GM21619 (cell line): ENCODE results near the gene KCNJ1.

Source experiments
- ATAC-seq: cut with Tn5 transposase; IDR thresholded peaks from one replicate; pipeline ENCODE4 v1.9.1; 2021; ENCODE audit not compliant: unreplicated experiment

Gene KCNJ1

DNA sequence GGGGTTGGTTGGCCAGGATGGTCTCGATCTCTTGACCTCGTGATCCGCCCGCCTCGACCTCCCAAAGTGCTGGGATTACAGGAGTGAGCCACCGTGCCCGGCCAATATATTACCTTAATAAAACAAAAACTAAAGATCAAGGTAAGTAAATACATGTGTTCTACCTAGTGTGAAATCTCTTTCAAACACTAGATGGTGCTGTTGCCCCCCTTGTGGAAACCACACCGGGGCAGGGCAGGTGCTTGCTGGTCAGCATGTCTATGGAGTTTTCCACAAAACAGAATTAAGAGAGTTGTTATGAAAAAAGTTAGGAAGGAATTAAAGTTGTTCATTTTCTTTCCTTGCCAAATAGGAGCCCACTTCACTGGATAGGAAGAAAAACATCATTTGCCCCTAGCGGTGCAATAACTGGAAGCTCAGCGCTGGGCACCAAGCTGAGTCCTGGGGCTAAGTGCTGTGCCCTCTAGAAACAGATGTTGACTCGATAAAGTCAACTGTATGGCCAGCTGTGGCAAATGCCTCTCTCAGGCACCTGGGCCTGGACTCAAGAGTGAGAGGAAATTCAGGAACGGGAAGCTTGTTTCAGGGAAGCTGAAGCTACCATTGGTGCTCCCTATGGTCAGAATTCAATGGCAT is 17.7 kb upstream of the KCNJ1 start:
- ATAC-seq: peak; percentile 95

DNA sequence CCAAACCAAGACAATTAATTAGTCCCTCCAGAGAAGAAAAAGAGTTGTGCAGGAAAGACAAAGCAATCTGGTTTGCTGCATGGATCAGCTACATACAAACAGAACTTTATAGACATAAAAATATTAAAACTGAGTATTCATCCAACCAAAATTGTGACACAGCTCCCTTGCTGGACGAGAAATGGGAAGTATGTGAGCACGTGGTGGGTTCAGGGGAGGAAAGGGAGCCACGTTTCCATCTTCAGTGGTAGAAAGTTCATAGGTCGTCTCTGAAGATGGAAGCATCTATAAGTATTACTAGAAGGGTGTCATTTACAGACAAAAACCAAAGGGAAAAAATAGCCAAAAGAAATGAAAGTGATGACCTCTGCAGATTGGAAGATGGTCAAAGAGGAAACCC is 17.0 kb upstream of the KCNJ1 start:
- ATAC-seq: no peak

GRCh38 chr11:128882451-128882850 is 15.4 kb upstream of the KCNJ1 start:
- no peak for ATAC-seq

- ATAC-seq: no peak
Measured at GRCh38 chr11:128881221-128881620, 14.1 kb upstream of the KCNJ1 start.

DNA sequence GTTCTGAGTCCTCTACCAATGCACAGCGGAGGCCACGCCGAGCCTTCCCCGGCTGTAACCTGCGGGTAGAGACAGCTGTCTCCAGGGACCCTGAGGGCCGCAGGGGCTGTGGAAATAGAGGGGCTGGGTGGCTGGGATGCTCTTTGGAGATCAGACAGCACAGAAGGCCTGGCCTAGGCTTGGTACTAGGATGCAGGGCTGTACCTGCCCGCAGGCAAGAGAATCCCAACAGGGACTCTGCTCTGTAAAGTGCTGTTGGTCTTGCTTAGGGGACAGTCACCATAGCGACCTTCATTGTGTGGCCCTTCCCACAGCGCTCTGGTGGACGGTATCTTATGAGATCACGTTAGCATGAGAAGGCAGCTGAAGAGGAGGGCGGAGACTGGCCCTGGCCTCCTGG is 12.7 kb upstream of the KCNJ1 start:
- ATAC-seq: no peak

- no peak for ATAC-seq
Measured at GRCh38 chr11:128878455-128878854, 11.4 kb upstream of the KCNJ1 start.

- no peak for ATAC-seq
Measured at GRCh38 chr11:128877726-128878125, 10.6 kb upstream of the KCNJ1 start.

DNA sequence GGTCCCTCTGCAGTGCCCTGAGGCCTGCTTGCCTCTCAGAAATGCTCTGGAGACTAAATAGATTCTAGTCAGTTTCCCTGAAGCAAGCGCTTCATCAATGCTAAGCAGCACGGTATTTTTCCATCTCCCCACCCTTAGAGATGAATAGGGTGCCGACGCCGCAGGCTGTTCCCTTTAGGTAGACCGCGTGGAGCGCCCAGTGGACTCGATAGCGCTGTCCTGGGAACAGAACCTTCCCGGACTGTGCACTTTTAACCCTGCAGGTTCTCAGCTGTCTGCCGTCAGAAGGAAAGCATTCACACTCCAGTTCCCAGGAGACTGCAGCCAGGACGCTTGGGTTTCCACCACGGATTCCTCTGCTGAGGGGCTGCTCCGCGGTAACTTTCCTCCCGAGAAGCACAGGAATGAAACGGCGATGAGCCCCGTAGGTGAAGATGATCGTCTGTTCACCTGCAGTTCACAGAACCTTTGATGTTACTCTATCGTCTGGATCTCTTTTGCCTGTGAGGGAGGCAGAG is 9.1 kb upstream of the KCNJ1 start:
- no peak for ATAC-seq

GRCh38 chr11:128874427-128874826 is 7.3 kb upstream of the KCNJ1 start:
- no peak for ATAC-seq

- ATAC-seq: no peak
Measured at GRCh38 chr11:128872594-128872993, 5.5 kb upstream of the KCNJ1 start.

- no peak for ATAC-seq
Measured at GRCh38 chr11:128872094-128872493, 5.0 kb upstream of the KCNJ1 start.

DNA sequence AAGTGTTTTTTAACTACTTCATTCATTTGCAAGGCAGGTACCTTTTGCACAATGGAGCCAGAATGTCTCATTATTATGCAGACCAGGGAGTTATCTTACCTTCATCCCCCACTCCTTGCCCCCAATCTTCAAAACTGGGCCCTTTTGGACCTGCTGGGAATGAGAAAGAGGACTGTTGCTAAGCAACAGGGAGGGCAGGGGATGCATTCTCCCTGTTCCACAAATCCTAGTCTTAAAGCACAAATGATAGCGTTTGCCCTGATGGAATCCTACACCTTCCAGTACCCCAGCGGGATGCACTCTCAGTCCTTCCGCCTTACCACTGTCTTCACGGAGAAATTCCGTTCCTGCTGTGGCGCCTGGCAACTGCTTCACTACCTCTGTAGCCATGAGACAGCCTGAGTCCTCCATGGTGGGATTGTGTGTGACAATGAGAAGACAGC is 4.1 kb upstream of the KCNJ1 start:
- ATAC-seq: no peak

GRCh38 chr11:128868841-128869671 is 2.0 kb upstream of the KCNJ1 start:
- ATAC-seq: no peak

GRCh38 chr11:128865490-128865889 is 1.6 kb downstream of the KCNJ1 start:
- no peak for ATAC-seq

GRCh38 chr11:128862908-128863660 is 4.0 kb downstream of the KCNJ1 start:
- ATAC-seq: no peak

DNA sequence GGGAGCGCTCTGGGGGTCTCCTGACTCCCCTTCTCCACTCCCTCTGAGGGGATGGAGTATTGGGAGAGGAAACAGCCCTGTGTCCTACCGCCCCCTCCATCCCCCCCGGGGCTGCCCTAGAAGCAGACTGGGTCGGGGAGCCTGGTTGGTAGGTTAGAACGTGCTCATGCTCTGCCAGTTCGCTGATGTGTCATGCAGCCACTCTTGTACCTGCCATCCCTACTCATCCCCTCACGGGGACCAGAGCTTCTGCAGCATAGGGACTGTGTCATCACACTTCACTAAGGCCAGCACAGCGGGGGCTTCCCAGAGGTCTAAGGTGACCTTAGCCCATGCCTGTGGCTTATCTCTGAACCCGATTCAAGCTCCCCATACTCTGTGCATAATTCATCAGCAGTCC is 4.7 kb downstream of the KCNJ1 start:
- no peak for ATAC-seq

- ATAC-seq: no peak
Measured at GRCh38 chr11:128860571-128861361, 6.3 kb downstream of the KCNJ1 start.

DNA sequence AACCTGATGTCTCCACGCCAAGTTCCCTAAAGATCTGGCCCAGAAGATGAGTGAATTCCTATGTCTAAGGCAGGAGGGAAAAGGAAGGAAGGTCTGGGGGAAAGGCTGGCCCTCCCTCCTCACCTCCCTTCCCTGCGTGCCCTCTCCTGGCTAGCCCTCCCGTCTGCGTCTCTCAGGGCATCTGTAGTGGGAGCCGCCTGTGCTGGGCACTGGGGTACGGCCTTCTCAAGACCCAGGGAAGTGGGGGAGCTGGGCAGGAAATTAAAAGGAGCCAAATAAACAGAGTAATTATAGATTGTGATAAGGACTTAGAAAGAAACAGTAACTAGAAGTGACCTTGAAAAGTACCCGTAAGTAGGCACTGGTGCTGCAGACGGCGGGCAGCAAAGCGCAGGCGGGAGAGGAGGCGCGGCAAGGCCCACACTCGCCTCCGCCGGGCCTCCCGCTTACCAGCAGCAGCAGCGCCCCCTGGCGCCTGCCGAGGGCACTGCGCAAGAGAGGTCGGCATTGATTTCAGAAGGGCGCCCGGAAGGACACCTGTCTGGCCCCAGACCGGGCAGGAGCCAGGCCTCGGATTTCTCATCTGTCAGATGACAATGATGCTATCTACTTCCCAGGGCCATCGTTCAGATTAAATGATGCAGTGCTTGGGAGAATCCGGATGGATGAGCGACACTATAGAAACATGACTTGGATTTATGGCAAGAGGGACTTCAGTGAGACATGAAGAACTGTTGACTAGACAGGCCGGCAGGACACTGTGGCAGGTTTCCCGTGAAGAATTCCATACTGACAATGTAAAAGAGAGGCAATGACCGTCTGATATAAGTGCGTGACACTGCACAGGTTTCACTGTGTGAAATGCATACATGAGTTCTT is 7.3 kb downstream of the KCNJ1 start:
- peak; percentile 95 for ATAC-seq

DNA sequence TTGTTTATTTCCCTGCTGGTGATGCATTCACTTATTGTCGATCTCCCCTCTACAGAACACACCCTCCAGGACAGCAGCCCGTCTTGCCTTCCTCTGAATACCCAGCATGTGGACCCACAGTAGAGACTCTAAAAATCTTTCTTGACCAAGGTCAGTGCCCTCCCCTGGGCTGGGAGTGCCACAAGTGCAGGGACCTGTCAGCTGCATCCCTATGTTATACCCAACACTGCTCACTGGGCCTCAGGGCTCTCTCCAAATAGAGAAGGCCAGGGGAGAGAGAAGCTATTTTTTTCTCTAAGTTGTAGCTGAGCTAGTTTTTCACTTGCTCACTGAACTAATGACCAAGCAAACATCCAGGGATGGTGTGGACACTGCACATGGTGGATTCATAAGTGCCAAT is 9.8 kb downstream of the KCNJ1 start:
- no peak for ATAC-seq

GRCh38 chr11:128856241-128856640 is 10.9 kb downstream of the KCNJ1 start:
- ATAC-seq: no peak
